Measurements from ENCODE around the gene AGPAT4. TPM values are rescaled to one million over a fixed set of nuclear protein-coding genes. Genes with fewer than 3 reads are reported as not detected.

Gene AGPAT4
- total and polyA plus RNA-seq, 2 donors (not counting 3 experiments of a cell fraction or from before 2014, with no cell fraction given): 10.2 to 15.2 TPM

DNA sequence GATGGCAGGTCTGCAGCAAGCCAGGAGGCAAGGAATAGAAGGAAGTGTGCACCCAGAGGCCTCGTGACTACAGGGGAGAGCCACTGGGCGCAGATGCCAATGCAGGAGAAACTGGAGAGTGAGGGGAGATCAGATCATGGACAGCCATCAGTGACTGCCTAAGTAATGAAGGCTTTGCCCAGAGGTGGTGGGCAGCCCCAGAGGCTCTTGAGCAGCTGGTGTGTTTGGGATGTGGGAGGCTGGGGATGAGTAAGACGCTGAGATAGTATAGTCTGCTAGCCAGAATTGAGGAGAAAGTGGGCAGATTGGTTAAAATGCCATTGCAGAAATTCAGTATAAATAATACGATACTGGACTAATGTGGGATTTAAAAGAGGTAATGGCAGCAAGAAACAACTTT is 170.4 kb downstream of the AGPAT4 start:
- intact Hi-C loops (cut with micrococcal nuclease): no loop called here

More for the DNA sequence above, 170.4 kb downstream of the AGPAT4 start:
- H3K79me2 ChIP-seq (ENCODE audit: control insufficient read depth, insufficient read depth, low read length): no peaks in the 10 kb centered on the region
- ChIA-PET CTCF (interaction anchor here (3.4 kb wide), 1 partner anchor 268 kb away, joined by 41 read pairs; no protein-coding TSS in a partner anchor), POLR2A (interaction anchor here (0.7 kb wide), 1 partner anchor 171 kb away, joined by 3 read pairs; no protein-coding TSS in a partner anchor)
- DNase-seq (ENCODE audit: low read depth, low spot score) (no peak), FAIRE-seq (no peak)
- no TSS peak for BruUV-seq (replicated peaks)
- peaks cover 7 to 9% of the 10 kb centered on the region in 2 experiments for H3K36me3 ChIP-seq (ENCODE audit: control insufficient read depth in 2 of 2, extremely low read depth in 1 of 2, insufficient read depth in 2 of 2, low read length in 2 of 2)
- H3K9ac ChIP-seq (replicated peaks; ENCODE audit: extremely low read depth, insufficient read depth, low read length): no peak overlapping the region
- H4K20me1 ChIP-seq (replicated peaks; ENCODE audit: control insufficient read depth, extremely low read depth, insufficient read depth, low read length): no peaks in the 10 kb centered on the region
- H3K9me3 ChIP-seq (replicated peaks; ENCODE audit: control insufficient read depth, insufficient read depth, low read length): no peaks in the 10 kb centered on the region
- no peak overlapping the region for H2AFZ ChIP-seq (ENCODE audit: low read depth, low read length)
- H3K4me2 ChIP-seq (ENCODE audit: insufficient read depth, low read length): no peak overlapping the region
- H3K27me3 ChIP-seq (ENCODE audit: control insufficient read depth in 2 of 2, insufficient read depth in 2 of 2, low read length in 2 of 2): no peaks in the 10 kb centered on the region
- no peak overlapping the region for H3K27ac ChIP-seq (ENCODE audit: insufficient read depth, low read depth, low read length)
- no peak for TF ChIP-seq FOS (IDR thresholded peaks at IDR 0.05; ENCODE audit: borderline replicate concordance, insufficient read depth, low read length)
- no peak for TF ChIP-seq JUN (IDR thresholded peaks at IDR 0.05; ENCODE audit: borderline replicate concordance, insufficient read depth, insufficient read length, low read depth)
- TF ChIP-seq MYC (IDR thresholded peaks at IDR 0.05; ENCODE audit: low read depth, low read length): no peak
- TF ChIP-seq EZH2 (IDR thresholded peaks at IDR 0.05; ENCODE audit: borderline replicate concordance, low read depth, low read length, severe bottlenecking): no peak
- TF ChIP-seq, protein P1, sequence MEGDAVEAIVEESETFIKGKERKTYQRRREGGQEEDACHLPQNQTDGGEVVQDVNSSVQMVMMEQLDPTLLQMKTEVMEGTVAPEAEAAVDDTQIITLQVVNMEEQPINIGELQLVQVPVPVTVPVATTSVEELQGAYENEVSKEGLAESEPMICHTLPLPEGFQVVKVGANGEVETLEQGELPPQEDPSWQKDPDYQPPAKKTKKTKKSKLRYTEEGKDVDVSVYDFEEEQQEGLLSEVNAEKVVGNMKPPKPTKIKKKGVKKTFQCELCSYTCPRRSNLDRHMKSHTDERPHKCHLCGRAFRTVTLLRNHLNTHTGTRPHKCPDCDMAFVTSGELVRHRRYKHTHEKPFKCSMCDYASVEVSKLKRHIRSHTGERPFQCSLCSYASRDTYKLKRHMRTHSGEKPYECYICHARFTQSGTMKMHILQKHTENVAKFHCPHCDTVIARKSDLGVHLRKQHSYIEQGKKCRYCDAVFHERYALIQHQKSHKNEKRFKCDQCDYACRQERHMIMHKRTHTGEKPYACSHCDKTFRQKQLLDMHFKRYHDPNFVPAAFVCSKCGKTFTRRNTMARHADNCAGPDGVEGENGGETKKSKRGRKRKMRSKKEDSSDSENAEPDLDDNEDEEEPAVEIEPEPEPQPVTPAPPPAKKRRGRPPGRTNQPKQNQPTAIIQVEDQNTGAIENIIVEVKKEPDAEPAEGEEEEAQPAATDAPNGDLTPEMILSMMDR (IDR thresholded peaks at IDR 0.05; ENCODE audit: extremely low read depth in 1 of 2, insufficient read depth in 1 of 2, low read depth in 1 of 2, low read length in 2 of 2): no peak
- TF ChIP-seq POLR2A (IDR thresholded peaks at IDR 0.05; ENCODE audit: low read depth, low read length): no peak
- no peak for TF ChIP-seq GATA2 (IDR thresholded peaks at IDR 0.05; ENCODE audit: insufficient read depth, insufficient read length, low read depth, low read length)
- no peak for TF ChIP-seq POLR2AphosphoS5 (IDR thresholded peaks at IDR 0.05; ENCODE audit: insufficient read depth, low read depth, low read length)
- TF ChIP-seq, protein P2, sequence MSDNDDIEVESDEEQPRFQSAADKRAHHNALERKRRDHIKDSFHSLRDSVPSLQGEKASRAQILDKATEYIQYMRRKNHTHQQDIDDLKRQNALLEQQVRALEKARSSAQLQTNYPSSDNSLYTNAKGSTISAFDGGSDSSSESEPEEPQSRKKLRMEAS (IDR thresholded peaks at IDR 0.05; ENCODE audit: insufficient read depth, insufficient read length): no peak
- no peaks in the 10 kb centered on the region for H3K9me1 ChIP-seq (replicated peaks; ENCODE audit: control insufficient read depth, extremely low read depth, insufficient read depth, low read length)
- dilution Hi-C loops (cut with MboI; ENCODE audit: extremely low pct_ligation_motif_present, low sequenced_read_pairs): no loop called here
- H3K4me1 ChIP-seq (ENCODE audit: control insufficient read depth, extremely low read depth, insufficient read depth, low read length): no peaks in the 10 kb centered on the region
- H3K4me3 ChIP-seq (replicated peaks in 1 of 3; ENCODE audit: insufficient read depth in 1 of 3, low read depth in 1 of 3, low read length in 3 of 3): no peak overlapping the region
